Astrocyte of the cerebellum (primary cell): ENCODE measurements around the gene DCST1.

Experiments
- DNase-seq: peaks from one replicate; pipeline ENCODE4 v3.0.0-alpha.2; 2011; ENCODE audit warnings: low read depth
- H3K4me3 ChIP-seq: 2 replicates; pipeline ENCODE4 v1.5.1; 2011; ENCODE audit warnings: mild to moderate bottlenecking, low read depth, low read length, moderate library complexity
- in situ Hi-C: cut with HindIII; loops from 2 replicates; pipeline ENCODE4 v1.10.0; 2017; ENCODE audit warnings: low sequenced_read_pairs
- TF ChIP-seq, protein P1 (sequence below): IDR thresholded peaks from 2 replicates; pipeline ENCODE4 v1.5.1; 2012; ENCODE audit warnings: low read length, low read depth, moderate library complexity, mild to moderate bottlenecking; ENCODE audit errors: missing control alignments

Gene DCST1

DNA sequence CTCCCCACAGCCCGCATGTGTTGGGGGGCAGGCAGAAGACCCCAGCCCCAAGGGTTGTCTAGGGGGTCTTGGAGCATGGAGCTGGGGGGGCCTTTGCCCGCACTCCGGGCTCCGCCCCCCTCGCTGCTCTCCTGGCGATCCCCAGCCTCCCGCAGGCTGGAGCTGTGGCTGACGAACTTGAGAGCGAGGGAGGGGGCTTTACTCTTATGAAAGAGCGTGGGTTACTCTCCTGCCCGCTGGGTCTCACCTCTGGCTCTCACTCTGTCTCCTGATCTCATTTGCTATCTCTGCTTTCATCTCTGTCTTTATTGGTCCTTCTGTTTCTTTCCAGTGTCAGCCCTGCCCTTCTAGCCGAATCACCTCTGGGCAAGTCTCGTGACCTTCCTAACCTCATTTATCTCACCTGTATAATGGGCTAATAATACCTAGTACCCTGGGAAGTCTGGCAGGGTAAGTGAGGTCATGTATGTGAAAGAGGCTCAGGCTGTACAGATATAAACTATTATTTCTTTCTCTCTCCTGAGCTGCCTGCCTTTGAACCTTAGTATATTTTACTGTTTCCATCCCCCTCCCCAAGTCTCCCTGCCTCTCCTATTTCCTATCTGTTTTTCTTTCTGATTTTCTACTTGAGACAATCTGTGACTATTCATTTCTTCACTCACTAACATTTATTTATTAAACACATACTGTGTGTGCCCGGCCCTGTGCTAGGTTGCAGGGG lies 30.6 kb downstream of the DCST1 start:
- DNase-seq, result no peak

DNA sequence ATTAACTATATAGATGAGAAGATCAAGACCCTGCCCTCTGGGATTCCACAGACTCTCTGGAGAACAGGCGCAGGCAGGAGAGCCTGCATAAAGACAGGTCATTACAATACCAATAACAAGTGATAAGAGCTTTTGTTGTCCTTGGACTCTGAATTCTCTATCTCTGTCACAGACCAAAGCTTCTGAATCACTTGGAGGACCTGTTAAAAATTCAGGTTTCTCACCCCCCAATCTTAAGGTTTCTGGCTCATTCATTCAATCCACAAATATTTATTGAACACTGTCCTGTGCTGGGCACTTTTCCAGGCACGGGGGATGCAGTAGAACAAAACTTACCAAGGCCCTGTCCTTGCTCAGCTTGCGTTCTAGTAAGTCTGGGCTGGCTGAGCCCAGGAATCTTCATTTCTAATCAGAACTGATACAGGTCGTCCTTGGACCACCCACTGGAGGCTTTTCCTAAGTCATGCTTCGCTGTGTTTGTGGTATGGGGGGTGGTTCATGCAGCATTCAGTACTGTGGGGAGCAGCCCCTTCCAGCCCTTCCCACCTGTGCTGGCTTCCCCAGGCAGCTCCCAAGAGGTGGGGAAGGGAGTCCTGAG lies 31.3 kb downstream of the DCST1 start:
- no peak for DNase-seq
- in situ Hi-C loops, result loop anchor here (5.0 kb wide), 1 partner anchor 53 kb away; no protein-coding TSS in a partner anchor
- peak overlapping the region; percentile 82 for H3K4me3 ChIP-seq
- TF ChIP-seq, protein P1, sequence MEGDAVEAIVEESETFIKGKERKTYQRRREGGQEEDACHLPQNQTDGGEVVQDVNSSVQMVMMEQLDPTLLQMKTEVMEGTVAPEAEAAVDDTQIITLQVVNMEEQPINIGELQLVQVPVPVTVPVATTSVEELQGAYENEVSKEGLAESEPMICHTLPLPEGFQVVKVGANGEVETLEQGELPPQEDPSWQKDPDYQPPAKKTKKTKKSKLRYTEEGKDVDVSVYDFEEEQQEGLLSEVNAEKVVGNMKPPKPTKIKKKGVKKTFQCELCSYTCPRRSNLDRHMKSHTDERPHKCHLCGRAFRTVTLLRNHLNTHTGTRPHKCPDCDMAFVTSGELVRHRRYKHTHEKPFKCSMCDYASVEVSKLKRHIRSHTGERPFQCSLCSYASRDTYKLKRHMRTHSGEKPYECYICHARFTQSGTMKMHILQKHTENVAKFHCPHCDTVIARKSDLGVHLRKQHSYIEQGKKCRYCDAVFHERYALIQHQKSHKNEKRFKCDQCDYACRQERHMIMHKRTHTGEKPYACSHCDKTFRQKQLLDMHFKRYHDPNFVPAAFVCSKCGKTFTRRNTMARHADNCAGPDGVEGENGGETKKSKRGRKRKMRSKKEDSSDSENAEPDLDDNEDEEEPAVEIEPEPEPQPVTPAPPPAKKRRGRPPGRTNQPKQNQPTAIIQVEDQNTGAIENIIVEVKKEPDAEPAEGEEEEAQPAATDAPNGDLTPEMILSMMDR, result no peak

More for the DNA sequence above, 30.6 kb downstream of the DCST1 start:
- in situ Hi-C loops, result loop anchor here (5.0 kb wide), 1 partner anchor 52 kb away; no protein-coding TSS in a partner anchor
- H3K4me3 ChIP-seq, result peak overlapping the region; percentile 82
- TF ChIP-seq, protein P1, result no peak

DNA sequence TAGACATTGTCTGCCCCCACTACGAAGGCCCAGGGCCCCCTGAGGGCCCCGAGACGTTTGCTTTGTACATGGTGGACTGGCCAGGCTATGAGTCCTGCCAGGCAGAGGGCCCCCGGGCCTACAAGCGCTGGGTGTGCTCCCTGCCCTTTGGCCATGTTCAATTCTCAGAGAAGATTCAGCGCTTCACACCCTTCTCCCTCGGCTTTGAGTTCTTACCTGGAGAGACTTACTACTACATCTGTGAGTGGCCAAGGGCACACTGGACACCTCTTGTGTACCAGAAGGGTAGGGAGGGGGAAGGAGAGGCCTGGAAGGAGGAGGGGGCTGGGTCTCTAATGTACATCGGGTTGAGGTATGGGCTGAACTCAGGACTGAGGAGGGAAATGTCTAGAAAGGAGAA lies 33.2 kb downstream of the DCST1 start:
- in situ Hi-C loops, result no loop called here
- TF ChIP-seq, protein P1, result no peak
- H3K4me3 ChIP-seq, result no peak overlapping the region
- DNase-seq, result no peak

DNA sequence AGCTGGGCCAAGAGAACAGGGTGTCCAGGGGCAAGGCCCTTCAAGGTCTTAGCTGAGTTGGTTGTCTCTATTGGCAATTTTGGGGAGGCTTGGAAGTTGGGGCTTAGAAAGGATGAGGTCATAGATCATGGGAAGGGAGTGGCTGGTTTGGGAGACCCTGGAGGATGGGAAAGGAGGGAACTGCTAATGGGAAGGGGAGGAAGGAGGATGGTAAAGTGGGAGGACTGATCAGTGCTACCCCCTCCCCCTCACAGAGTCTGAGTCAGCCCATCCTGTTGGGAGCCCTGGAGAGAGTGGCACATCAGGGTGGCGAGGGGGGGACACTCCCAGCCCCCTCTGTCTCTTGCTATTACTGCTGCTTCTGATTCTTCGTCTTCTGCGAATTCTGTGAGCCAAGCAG lies 35.0 kb downstream of the DCST1 start:
- no peak for DNase-seq
- in situ Hi-C loops, result no loop called here
- no peak overlapping the region for H3K4me3 ChIP-seq
- TF ChIP-seq, protein P1, result no peak

DNA sequence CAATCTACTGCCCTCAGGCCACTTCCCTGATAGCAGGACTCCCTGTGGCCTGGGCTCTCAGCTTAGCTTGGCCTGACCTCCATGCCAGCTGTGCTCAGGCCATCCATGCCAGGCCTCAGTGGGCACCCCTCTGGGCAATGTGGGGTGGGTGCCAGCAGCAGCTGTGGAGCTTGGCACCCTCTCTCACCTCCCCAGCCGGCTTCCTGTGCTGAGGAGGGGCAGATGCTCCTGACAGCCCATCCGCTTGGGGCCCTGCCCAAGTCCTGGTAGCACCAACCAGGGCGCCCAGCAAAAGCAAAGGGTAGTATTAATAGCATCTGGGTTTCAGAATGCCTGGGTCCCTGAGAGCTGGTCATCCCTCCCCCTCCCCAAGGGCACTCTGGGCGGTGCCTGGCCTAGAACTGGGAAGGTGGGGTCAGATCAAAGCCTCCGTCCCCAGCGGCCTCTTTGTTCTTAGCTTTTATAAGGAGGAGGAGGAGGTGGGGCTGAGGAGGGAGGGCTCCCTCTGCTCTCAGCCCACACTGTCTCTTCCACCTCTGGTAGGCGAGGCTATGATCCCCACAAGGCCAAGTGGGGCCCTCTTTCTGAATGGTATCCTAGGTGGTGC lies 36.0 kb downstream of the DCST1 start:
- TF ChIP-seq, protein P1, result no peak
- in situ Hi-C loops, result no loop called here
- DNase-seq, result no peak
- no peak overlapping the region for H3K4me3 ChIP-seq

DNA sequence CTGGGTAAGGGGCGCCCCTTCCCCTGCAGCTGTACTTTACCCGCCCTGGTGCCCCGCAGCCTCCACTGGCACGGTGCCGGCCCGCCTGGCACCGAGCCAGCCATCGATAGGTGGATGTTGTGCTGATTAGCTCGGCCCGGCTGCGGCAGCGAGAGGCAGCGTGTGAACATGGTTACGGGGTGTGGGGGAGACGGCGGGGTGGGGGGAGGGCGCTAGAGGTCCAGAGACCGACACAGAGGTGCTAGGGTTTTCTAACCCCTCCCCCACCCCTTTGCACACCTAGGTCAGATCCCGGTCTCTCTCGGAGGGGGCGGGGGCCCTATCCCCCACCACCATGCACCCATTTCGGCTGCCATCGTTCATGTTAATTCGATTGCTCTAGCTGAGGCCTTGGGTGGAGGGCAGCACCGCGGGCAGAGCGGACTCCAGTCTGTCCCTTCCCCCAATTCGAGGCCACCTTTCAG lies 36.6 kb downstream of the DCST1 start:
- H3K4me3 ChIP-seq, result peak overlapping the region; percentile 41
- TF ChIP-seq, protein P1, result no peak
- no peak for DNase-seq
- in situ Hi-C loops, result no loop called here
